SK-N-SH treated with all-trans-retinoic acid at 6 μM for 48 hours (cell line): Measurements from ENCODE around the gene AKT3.

Experiments
- ARNTL ChIP-seq: fragments of 450-650 bp; formaldehyde crosslinking; IDR thresholded peaks from 2 replicates; pipeline ENCODE4 v1.5.0; 2020; ENCODE audit warnings: low read depth, mild to moderate bottlenecking, moderate library complexity, borderline replicate concordance
- GLIS3 ChIP-seq: fragments of 250-450 bp; sonication (Bioruptor Pico); IDR thresholded peaks from 2 replicates; pipeline ENCODE4 v1.5.0; 2020; ENCODE audit warnings: mild to moderate bottlenecking, moderate library complexity
- POU6F1 ChIP-seq: fragments of 250-450 bp; sonication (Bioruptor Pico); IDR thresholded peaks from 2 replicates; pipeline ENCODE4 v1.8.0; 2021; ENCODE audit warnings: low read depth, mild to moderate bottlenecking, moderate library complexity, borderline replicate concordance
- ZC3H10 ChIP-seq: fragments of 250-450 bp; sonication (Bioruptor Pico); IDR thresholded peaks from 2 replicates; pipeline ENCODE4 v1.5.1; 2021; ENCODE audit warnings: mild to moderate bottlenecking, moderate library complexity
- ZNF565 ChIP-seq: fragments of 450-650 bp; formaldehyde crosslinking; conservative IDR thresholded peaks from 2 replicates; pipeline ENCODE4 v1.5.0; 2020; ENCODE audit warnings: low read depth, mild to moderate bottlenecking, moderate library complexity
- ZNF8 ChIP-seq: fragments of 450-650 bp; formaldehyde crosslinking; IDR thresholded peaks from 2 replicates; pipeline ENCODE4 v1.5.0; 2020; ENCODE audit warnings: mild to moderate bottlenecking, moderate library complexity
- TF ChIP-seq, protein P1 (sequence below): fragments of 250-450 bp; sonication (Bioruptor Pico); IDR thresholded peaks from 2 replicates; pipeline ENCODE4 v1.5.1; 2021; ENCODE audit warnings: mild to moderate bottlenecking, moderate library complexity

DNA sequence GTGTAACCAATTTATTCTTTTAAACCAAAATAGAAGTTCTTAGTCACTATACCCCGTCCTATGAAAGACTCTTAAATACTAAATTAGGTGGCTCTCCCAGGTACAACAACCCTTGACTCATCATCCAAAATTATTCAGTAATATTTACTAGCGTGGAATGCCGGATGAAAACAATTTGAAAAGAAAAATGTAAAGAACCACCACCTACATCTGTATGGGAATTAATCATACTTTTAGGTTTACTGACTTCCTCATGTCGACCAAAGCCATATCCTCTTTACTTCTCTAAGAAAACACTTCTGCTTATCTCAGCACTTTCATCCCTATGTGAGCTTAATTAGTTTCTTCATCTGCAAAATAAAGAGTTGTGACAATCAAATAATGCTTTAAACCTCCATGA is 139.6 kb downstream of the AKT3 start:
- no peak for TF ChIP-seq POU6F1
- TF ChIP-seq ZNF8 (CRISPR knock-in tag) = no peak
- TF ChIP-seq GLIS3 (CRISPR knock-in tag) = no peak
- TF ChIP-seq ZC3H10 (CRISPR knock-in tag) = no peak
- TF ChIP-seq ARNTL (CRISPR knock-in tag) = no peak
- TF ChIP-seq, protein P1, sequence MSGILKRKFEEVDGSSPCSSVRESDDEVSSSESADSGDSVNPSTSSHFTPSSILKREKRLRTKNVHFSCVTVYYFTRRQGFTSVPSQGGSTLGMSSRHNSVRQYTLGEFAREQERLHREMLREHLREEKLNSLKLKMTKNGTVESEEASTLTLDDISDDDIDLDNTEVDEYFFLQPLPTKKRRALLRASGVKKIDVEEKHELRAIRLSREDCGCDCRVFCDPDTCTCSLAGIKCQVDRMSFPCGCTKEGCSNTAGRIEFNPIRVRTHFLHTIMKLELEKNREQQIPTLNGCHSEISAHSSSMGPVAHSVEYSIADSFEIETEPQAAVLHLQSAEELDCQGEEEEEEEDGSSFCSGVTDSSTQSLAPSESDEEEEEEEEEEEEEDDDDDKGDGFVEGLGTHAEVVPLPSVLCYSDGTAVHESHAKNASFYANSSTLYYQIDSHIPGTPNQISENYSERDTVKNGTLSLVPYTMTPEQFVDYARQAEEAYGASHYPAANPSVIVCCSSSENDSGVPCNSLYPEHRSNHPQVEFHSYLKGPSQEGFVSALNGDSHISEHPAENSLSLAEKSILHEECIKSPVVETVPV (CRISPR knock-in tag) = no peak
- TF ChIP-seq ZNF565 (CRISPR knock-in tag) = no peak
